GM12878 (cell line): Measurements from ENCODE around the gene CUEDC1. TPM values are rescaled to one million over a fixed set of nuclear protein-coding genes. Genes with fewer than 3 reads are reported as not detected.

Experiments
- ATAC-seq: fragments of 200-7000 bp; cut with Tn5 transposase; 3 replicates; pipeline ENCODE4 v1.9.1; 2020; ENCODE audit warnings: mild to moderate bottlenecking, moderate library complexity
- BruUV-seq: library from RNA; stranded (reverse); fragments of 400-500 nt; replicated peaks from 2 replicates; lab custom pipeline; 2021; lab: Mats Ljungman, UMichigan
- CTCF ChIA-PET: fragments of 300-600 bp; sonication (Branson Sonifier 250); formaldehyde crosslinking; extraction: SDS; loops from one replicate; lab custom pipeline; 2021; ENCODE audit warnings: inconsistent platforms; lab: Yijun Ruan, JAX
- POLR2A ChIA-PET: fragments of 350-600 bp; formaldehyde crosslinking; extraction: SDS; loops from one replicate; lab custom pipeline; 2021; ENCODE audit warnings: inconsistent platforms; lab: Charles Lee
- RAD21 ChIA-PET: fragments of 300-600 bp; sonication (Branson Sonifier 250); formaldehyde crosslinking; loops from one replicate; lab custom pipeline; 2023; ENCODE audit warnings: antibody characterized with exemption; ENCODE audit not compliant: unreplicated experiment; lab: Charles Lee
- SMC1A ChIA-PET: fragments of 300-600 bp; sonication (Branson Sonifier 250); formaldehyde crosslinking; loops from one replicate; lab custom pipeline; 2023; ENCODE audit not compliant: unreplicated experiment, uncharacterized antibody; lab: Charles Lee
- DNase-seq: peaks from one replicate; pipeline ENCODE4 v3.0.0-alpha.2; 2011; ENCODE audit warnings: low read depth, low spot score
- FAIRE-seq: peaks from 3 replicates; lab custom pipeline; 2011; peaks lifted over from hg19 to GRCh38; lab: Jason Lieb, UNC
- H2AFZ ChIP-seq: 2 replicates; pipeline ENCODE4 v1.6.0; 2011; ENCODE audit warnings: low read depth, low read length, control low read depth; ENCODE audit not compliant: control insufficient read depth
- H3K27ac ChIP-seq: 2 replicates; pipeline ENCODE4 v1.5.1; 2011; ENCODE audit warnings: control low read depth; ENCODE audit not compliant: control insufficient read depth, insufficient read depth
- H3K27me3 ChIP-seq, 2 experiments: replicated peaks in 1 of 2; 2 replicates each; pipeline versions ENCODE4 v1.6.0 to v1.6.1; 2011; ENCODE audit warnings: low read length in 1 of 2; ENCODE audit not compliant: control insufficient read depth in 2 of 2, insufficient read depth in 2 of 2
- H3K36me3 ChIP-seq, 2 experiments: 2 replicates each; pipeline ENCODE4 v1.5.1; 2011; ENCODE audit warnings: low read length in 1 of 2; ENCODE audit not compliant: control insufficient read depth in 2 of 2, insufficient read depth in 2 of 2
- H3K4me1 ChIP-seq: 2 replicates; pipeline ENCODE4 v1.6.1; 2011; ENCODE audit warnings: mild to moderate bottlenecking, low read length, moderate library complexity, mixed read lengths; ENCODE audit not compliant: control insufficient read depth, insufficient read depth
- H3K4me2 ChIP-seq: 2 replicates; pipeline ENCODE4 v1.6.0; 2011; ENCODE audit warnings: control low read depth; ENCODE audit not compliant: control insufficient read depth, insufficient read depth
- H3K4me3 ChIP-seq: fragments of 200-600 bp; sonication (generic); 2 replicates; pipeline ENCODE4 v1.5.1; 2016
- H3K79me2 ChIP-seq: 2 replicates; pipeline ENCODE4 v1.6.0; 2011; ENCODE audit warnings: low read length; ENCODE audit not compliant: control insufficient read depth, insufficient read depth
- H3K9ac ChIP-seq: 2 replicates; pipeline ENCODE4 v1.8.0; 2011; ENCODE audit warnings: low read length, control low read depth, mixed read lengths; ENCODE audit not compliant: control insufficient read depth, insufficient read depth
- H3K9me3 ChIP-seq: replicated peaks from 3 replicates; pipeline ENCODE4 v1.5.1; 2011; ENCODE audit warnings: mild to moderate bottlenecking, low read length; ENCODE audit not compliant: control insufficient read depth, insufficient read depth
- H4K20me1 ChIP-seq: 2 replicates; pipeline ENCODE4 v1.6.0; 2011; ENCODE audit not compliant: control insufficient read depth, insufficient read depth
- CHD2 ChIP-seq: IDR thresholded peaks from 2 replicates; pipeline ENCODE4 v1.6.1; 2011; ENCODE audit warnings: low read depth, low read length, improper control_type of control experiment, borderline replicate concordance
- IKZF1 ChIP-seq: fragments of 450-650 bp; conservative IDR thresholded peaks from 2 replicates; pipeline ENCODE4 v1.6.1; 2017; ENCODE audit warnings: antibody characterized with exemption, mild to moderate bottlenecking
- IKZF2 ChIP-seq, 2 experiments: fragments of 450-650 bp; IDR thresholded peaks; 2 replicates each; pipeline ENCODE4 v1.6.1; 2017; ENCODE audit warnings: mild to moderate bottlenecking in 2 of 2, moderate library complexity in 2 of 2
- KAT2A ChIP-seq: conservative IDR thresholded peaks from 2 replicates; pipeline ENCODE4 v1.6.1; 2011; ENCODE audit warnings: low read depth, low read length; ENCODE audit not compliant: control insufficient read depth
- NBN ChIP-seq: fragments of 450-650 bp; IDR thresholded peaks from 2 replicates; pipeline ENCODE4 v1.6.1; 2016
- NRF1 ChIP-seq: conservative IDR thresholded peaks from 2 replicates; pipeline ENCODE4 v1.6.1; 2011; ENCODE audit warnings: mild to moderate bottlenecking, low read depth, low read length, improper control_type of control experiment
- PML ChIP-seq: IDR thresholded peaks from 2 replicates; pipeline ENCODE4 v1.6.1; 2012; ENCODE audit warnings: low read length, inconsistent platforms
- RAD51 ChIP-seq: fragments of 450-650 bp; IDR thresholded peaks from 2 replicates; pipeline ENCODE4 v1.6.1; 2016; ENCODE audit warnings: moderate library complexity, mild to moderate bottlenecking, inconsistent platforms
- RB1 ChIP-seq: fragments of 450-650 bp; formaldehyde crosslinking; IDR thresholded peaks from 2 replicates; pipeline ENCODE4 v1.6.1; 2017; ENCODE audit warnings: mild to moderate bottlenecking, borderline replicate concordance
- RFX5 ChIP-seq: IDR thresholded peaks from 2 replicates; pipeline ENCODE4 v1.6.1; 2011; ENCODE audit warnings: low read depth, low read length, improper control_type of control experiment
- SMC3 ChIP-seq: IDR thresholded peaks from 2 replicates; pipeline ENCODE4 v1.6.1; 2011; ENCODE audit warnings: low read length, improper control_type of control experiment, borderline replicate concordance
- SRF ChIP-seq, 2 experiments: IDR thresholded peaks; 2 replicates each; pipeline ENCODE4 v1.6.1; 2011; ENCODE audit warnings: low read depth in 2 of 2, low read length in 2 of 2, mild to moderate bottlenecking in 1 of 2, moderate library complexity in 1 of 2
- TCF12 ChIP-seq: IDR thresholded peaks from 2 replicates; pipeline ENCODE4 v1.6.1; 2011; ENCODE audit warnings: low read depth, mild to moderate bottlenecking, low read length
- WRNIP1 ChIP-seq: IDR thresholded peaks from 2 replicates; pipeline ENCODE4 v1.6.1; 2011; ENCODE audit warnings: low read depth, low read length, improper control_type of control experiment, borderline replicate concordance
- WGBS: methylation state at CpG from one replicate; pipeline ENCODE4 v1.1.6; 2016; ENCODE audit warnings: low lambda C conversion rate; ENCODE audit not compliant: insufficient replicate concordance, insufficient coverage; ENCODE audit errors: missing lambda C conversion rate; 5-methylcytosine and 5-hydroxymethylcytosine counted together
- in situ Hi-C: fragments of 300-500 bp; cut with MboI; formaldehyde crosslinking; loops from 9 replicates; pipeline ENCODE4 v1.14.3; 2018; ENCODE audit warnings: mixed read lengths
- intact Hi-C: fragments of 100-400 bp; cut with micrococcal nuclease; formaldehyde crosslinking; loops from one replicate; pipeline ENCODE4 v1.14.2; 2022; ENCODE audit not compliant: unreplicated experiment
- polyA plus RNA-seq, 11 experiments: library from polyadenylated mRNA; depleted of rRNA in 4 of 11; unstranded in 6 of 11; stranded (reverse) in 5 of 11; fragments of >200 nt; fragmentation: Nextera tagmentation in 4 of 11; fragmentation: Illumina TruSeq in 1 of 11; extraction: Ambion mirVana in 4 of 11; extraction: Trizol in 1 of 11; gene quantifications; 1 replicate in 1 of 11; 2 replicates in 10 of 11; pipeline versions ENCODE4 v1.2.1 to v1.2.3, GENCODE V29; 2011 to 2016; ENCODE audit warnings: inconsistent platforms in 2 of 11, missing spikeins in 2 of 11, low read depth in 1 of 11
- total RNA-seq, 4 experiments: library from RNA; depleted of rRNA in 3 of 4; stranded (reverse); fragments of >200 nt in 3 of 4; fragmentation: Illumina TruSeq in 1 of 4; extraction: Trizol in 1 of 4; gene quantifications; 2 replicates each; pipeline versions ENCODE4 v1.2.1 to v1.2.3, GENCODE V29; 2013 to 2021
- TF ChIP-seq, protein P1 (sequence below): fragments of 450-650 bp; IDR thresholded peaks from 2 replicates; pipeline ENCODE4 v1.6.1; 2017; ENCODE audit warnings: antibody characterized with exemption, mild to moderate bottlenecking, moderate library complexity
- TF ChIP-seq, protein P2 (sequence below): fragments of 450-650 bp; IDR thresholded peaks from 2 replicates; pipeline ENCODE4 v1.6.1; 2016; ENCODE audit warnings: mild to moderate bottlenecking
- TF ChIP-seq, protein P3 (sequence below): fragments of 450-650 bp; formaldehyde crosslinking; IDR thresholded peaks from 2 replicates; pipeline ENCODE4 v1.4.0; 2022; ENCODE audit warnings: mild to moderate bottlenecking, moderate library complexity

The CUEDC1 gene
- total and polyA plus RNA-seq, 10 of the 15 experiments (the other 5 are each of a cell fraction or from before 2014, with no cell fraction given), result 0.24 to 7.4 (median 1.8) TPM

DNA sequence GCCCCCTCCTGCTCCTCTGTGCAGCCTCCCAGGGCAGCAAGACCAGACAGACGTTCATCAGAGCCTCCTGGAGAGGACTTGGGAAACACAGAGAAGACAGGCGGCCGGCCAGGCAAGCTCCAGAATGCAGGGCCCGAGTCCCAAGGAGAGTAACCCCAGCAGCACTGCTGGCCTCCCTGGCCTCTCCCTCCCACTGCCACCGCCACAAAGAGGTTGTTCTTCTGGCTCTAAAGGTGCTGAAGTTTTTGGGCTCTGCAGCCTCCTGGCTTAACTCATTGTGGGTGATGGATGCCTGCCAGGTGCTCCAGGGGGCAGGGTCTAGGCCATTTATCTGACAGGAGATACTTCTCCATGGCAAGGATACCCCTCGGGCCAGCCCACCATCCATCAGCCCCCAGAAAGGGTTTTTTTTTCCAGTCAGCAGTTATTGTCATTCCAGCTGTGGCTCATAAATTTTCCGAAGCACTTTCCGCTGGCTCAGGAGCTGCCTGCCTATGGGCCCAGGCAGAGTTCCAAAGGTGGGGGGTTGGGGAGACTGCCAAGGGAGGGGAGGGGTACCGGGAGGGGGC is 73.3 kb downstream of the CUEDC1 start:
- FAIRE-seq, result no peak
- 29% methylated on average over 8 of the region's 9 CpGs for WGBS
- ChIA-PET SMC1A (interaction anchor here (0.7 kb wide), 1 partner anchor 17 kb away, joined by 3 read pairs; no protein-coding TSS in a partner anchor), RAD21 (interaction anchor here (0.6 to 1.2 kb wide), 2 partner anchors 21 to 38 kb away, joined by 3 read pairs; no protein-coding TSS in a partner anchor), POLR2A (no interaction called here), CTCF (interaction anchor here (0.8 to 1.2 kb wide), 2 partner anchors 25 to 983 kb away, joined by 3 to 4 read pairs; no protein-coding TSS in a partner anchor)
- Histone ChIP-seq H3K36me3 (no peaks in the 10 kb centered on the region), H3K27ac (no peak overlapping the region), H3K9ac (no peak overlapping the region), H4K20me1 (no peaks in the 10 kb centered on the region), H3K4me2 (no peak overlapping the region), H2AFZ (no peak overlapping the region), H3K27me3 (peaks cover 0 to 1% of the 10 kb centered on the region in 2 experiments; a peak in 1 of 4 replicates), H3K79me2 (no peaks in the 10 kb centered on the region), H3K4me1 (no peaks in the 10 kb centered on the region; the same call in 1 of the 2 replicates), H3K9me3 (no peaks in the 10 kb centered on the region), H3K4me3 (no peak overlapping the region)
- DNase-seq, result no peak
- no TSS peak for BruUV-seq
- TF ChIP-seq IKZF2 (IDR thresholded peaks at IDR 0.05) (no peak), TCF12 (no peak), KAT2A (no peak), SRF (IDR thresholded peaks at IDR 0.05; ENCODE audit: low read depth in 2 of 2, low read length in 2 of 2) (no peak), IKZF1 (no peak), SMC3 (no peak), RFX5 (no peak), NBN (no peak), WRNIP1 (no peak), CHD2 (no peak), RAD51 (no peak), NRF1 (no peak), PML (no peak), RB1 (no peak)
- TF ChIP-seq, protein P1, sequence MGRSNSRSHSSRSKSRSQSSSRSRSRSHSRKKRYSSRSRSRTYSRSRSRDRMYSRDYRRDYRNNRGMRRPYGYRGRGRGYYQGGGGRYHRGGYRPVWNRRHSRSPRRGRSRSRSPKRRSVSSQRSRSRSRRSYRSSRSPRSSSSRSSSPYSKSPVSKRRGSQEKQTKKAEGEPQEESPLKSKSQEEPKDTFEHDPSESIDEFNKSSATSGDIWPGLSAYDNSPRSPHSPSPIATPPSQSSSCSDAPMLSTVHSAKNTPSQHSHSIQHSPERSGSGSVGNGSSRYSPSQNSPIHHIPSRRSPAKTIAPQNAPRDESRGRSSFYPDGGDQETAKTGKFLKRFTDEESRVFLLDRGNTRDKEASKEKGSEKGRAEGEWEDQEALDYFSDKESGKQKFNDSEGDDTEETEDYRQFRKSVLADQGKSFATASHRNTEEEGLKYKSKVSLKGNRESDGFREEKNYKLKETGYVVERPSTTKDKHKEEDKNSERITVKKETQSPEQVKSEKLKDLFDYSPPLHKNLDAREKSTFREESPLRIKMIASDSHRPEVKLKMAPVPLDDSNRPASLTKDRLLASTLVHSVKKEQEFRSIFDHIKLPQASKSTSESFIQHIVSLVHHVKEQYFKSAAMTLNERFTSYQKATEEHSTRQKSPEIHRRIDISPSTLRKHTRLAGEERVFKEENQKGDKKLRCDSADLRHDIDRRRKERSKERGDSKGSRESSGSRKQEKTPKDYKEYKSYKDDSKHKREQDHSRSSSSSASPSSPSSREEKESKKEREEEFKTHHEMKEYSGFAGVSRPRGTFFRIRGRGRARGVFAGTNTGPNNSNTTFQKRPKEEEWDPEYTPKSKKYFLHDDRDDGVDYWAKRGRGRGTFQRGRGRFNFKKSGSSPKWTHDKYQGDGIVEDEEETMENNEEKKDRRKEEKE, result no peak
- TF ChIP-seq, protein P2, sequence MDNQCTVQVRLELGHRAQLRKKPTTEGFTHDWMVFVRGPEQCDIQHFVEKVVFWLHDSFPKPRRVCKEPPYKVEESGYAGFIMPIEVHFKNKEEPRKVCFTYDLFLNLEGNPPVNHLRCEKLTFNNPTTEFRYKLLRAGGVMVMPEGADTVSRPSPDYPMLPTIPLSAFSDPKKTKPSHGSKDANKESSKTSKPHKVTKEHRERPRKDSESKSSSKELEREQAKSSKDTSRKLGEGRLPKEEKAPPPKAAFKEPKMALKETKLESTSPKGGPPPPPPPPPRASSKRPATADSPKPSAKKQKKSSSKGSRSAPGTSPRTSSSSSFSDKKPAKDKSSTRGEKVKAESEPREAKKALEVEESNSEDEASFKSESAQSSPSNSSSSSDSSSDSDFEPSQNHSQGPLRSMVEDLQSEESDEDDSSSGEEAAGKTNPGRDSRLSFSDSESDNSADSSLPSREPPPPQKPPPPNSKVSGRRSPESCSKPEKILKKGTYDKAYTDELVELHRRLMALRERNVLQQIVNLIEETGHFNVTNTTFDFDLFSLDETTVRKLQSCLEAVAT, result no peak
- TF ChIP-seq, protein P3, sequence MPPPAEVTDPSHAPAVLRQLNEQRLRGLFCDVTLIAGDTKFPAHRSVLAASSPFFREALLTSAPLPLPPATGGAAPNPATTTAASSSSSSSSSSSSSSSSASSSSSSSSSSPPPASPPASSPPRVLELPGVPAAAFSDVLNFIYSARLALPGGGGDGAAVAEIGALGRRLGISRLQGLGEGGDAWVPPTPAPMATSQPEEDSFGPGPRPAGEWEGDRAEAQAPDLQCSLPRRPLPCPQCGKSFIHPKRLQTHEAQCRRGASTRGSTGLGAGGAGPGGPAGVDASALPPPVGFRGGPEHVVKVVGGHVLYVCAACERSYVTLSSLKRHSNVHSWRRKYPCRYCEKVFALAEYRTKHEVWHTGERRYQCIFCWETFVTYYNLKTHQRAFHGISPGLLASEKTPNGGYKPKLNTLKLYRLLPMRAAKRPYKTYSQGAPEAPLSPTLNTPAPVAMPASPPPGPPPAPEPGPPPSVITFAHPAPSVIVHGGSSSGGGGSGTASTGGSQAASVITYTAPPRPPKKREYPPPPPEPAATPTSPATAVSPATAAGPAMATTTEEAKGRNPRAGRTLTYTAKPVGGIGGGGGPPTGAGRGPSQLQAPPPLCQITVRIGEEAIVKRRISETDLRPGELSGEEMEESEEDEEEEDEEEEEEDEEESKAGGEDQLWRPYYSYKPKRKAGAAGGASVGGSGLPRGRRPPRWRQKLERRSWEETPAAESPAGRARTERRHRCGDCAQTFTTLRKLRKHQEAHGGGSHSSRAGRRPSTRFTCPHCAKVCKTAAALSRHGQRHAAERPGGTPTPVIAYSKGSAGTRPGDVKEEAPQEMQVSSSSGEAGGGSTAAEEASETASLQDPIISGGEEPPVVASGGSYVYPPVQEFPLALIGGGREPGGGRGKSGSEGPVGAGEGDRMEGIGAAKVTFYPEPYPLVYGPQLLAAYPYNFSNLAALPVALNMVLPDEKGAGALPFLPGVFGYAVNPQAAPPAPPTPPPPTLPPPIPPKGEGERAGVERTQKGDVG (CRISPR knock-in tag), result no peak
- in situ Hi-C loops (no loop called here), intact Hi-C loops (no loop called here)
- no peak for ATAC-seq
